Right lobe of liver (tissue), 6 donors: ENCODE measurements around the gene SIDT2. TPM values are rescaled to one million over a fixed set of nuclear protein-coding genes. Genes with fewer than 3 reads are reported as not detected.
A peak's percentile ranks its signal among the peaks of the same experiment; 100 is the strongest.

Source experiments
- ATAC-seq, 4 donors: fragments of 200-7000 bp; cut with Tn5 transposase; one replicate each; pipeline ENCODE4 v1.9.1; 2020; ENCODE audit warnings: mild to moderate bottlenecking in 4 of 4, moderate library complexity in 4 of 4
- DNase-seq, 3 donors: peaks; one replicate each; pipeline ENCODE4 v3.0.0-alpha.2; 2020
- H3K27ac ChIP-seq, 3 donors: fragments of 200-600 bp; one replicate each; pipeline ENCODE4 v1.8.0; 2022
- H3K27me3 ChIP-seq, 2 donors: fragments of 200-600 bp; one replicate each; pipeline ENCODE4 v1.8.0; 2022
- H3K36me3 ChIP-seq, 4 donors: fragments of 200-600 bp; sonication (generic) in 1 of 4; one replicate each; pipeline versions ENCODE4 v1.5.1 to v1.8.0; 2017 to 2022; ENCODE audit warnings: control low read depth in 1 of 4
- H3K4me1 ChIP-seq, 4 donors: fragments of 200-600 bp; sonication (generic) in 1 of 4; one replicate each; pipeline versions ENCODE4 v1.5.1 to v1.8.0; 2017 to 2022; ENCODE audit warnings: control low read depth in 1 of 4
- H3K4me3 ChIP-seq, 3 donors: fragments of 200-600 bp; one replicate each; pipeline ENCODE4 v1.8.0; 2022
- H3K9me3 ChIP-seq, 4 donors: fragments of 200-600 bp; sonication (generic) in 1 of 4; one replicate each; pipeline versions ENCODE4 v1.5.1 to v1.8.0; 2017 to 2022; ENCODE audit warnings: control low read depth in 1 of 4
- CTCF ChIP-seq, 4 donors: fragments of 200-600 bp in 3 of 4; fragments of 450-650 bp in 1 of 4; IDR thresholded peaks; one replicate each; pipeline versions ENCODE4 v1.5.1 to v1.8.0; 2016 to 2022; ENCODE audit warnings: antibody characterized with exemption in 4 of 4, mild to moderate bottlenecking in 2 of 4
- POLR2A ChIP-seq: fragments of 450-650 bp; IDR thresholded peaks from one replicate; pipeline ENCODE4 v1.6.1; 2017; ENCODE audit warnings: antibody characterized with exemption, mild to moderate bottlenecking
- WGBS: methylation state at CpG from one replicate; pipeline ENCODE4 v1.1.6; 2018; ENCODE audit warnings: low coverage, low lambda C conversion rate; ENCODE audit not compliant: insufficient coverage; ENCODE audit errors: missing lambda C conversion rate; 5-methylcytosine and 5-hydroxymethylcytosine counted together
- intact Hi-C, 2 donors: fragments of 100-400 bp; cut with DNase I; formaldehyde crosslinking; loops; one replicate each; pipeline versions ENCODE4 v1.11.2 to v1.14.1; 2022
- total RNA-seq, 6 experiments: library from RNA; depleted of rRNA in 2 of 6; stranded (reverse); fragments of >200 nt in 2 of 6; fragmentation: NEBNext Ultra II Directional in 3 of 6; extraction: Animal tissue kit (Norgen Biotek cat#: 25700) in 3 of 6; gene quantifications; one replicate each; pipeline versions ENCODE4 v1.1.0 to v1.2.4, GENCODE V29; 2016 to 2023
- donor health status: DM: no; HTN: yes; CAD: no.
- donor health status: DM: no; HTN: no; CAD: no.
- donor health status: DM: no; HTN: no; CAD: no.
- donor health status: DM: no; HTN: yes; CAD: no.
- donor health status: DM: no; HTN: yes; CAD: no.

Gene SIDT2
- total RNA-seq, 6 experiments from 2014 or later: 24.6 to 49.9 (median 35.5) TPM

GRCh38 chr11:117171007-117171403 lies 7.5 kb upstream of the SIDT2 start:
- WGBS: 100% methylated on average over 1 of the region's 2 CpGs
- Histone ChIP-seq H3K27me3 (no peaks in the 10 kb centered on the region), H3K36me3 (peaks cover 0 to 33% (median 12%) of the 10 kb centered on the region in 4 donors), H3K4me1 (peaks cover 0 to 3% (median 0%) of the 10 kb centered on the region in 4 donors), H3K9me3 (no peaks in the 10 kb centered on the region), H3K4me3 (no peak overlapping the region), H3K27ac (no peak overlapping the region)
- no peak for ATAC-seq
- no peak for TF ChIP-seq CTCF (IDR thresholded peaks at IDR 0.05)
- no peak for TF ChIP-seq POLR2A
- intact Hi-C loops: loop anchor here in 1 of 2 donors (10.0 kb wide), 1 partner anchor 54 kb away; no protein-coding TSS in a partner anchor
- DNase-seq: no peak

- H3K4me3 ChIP-seq: no peak overlapping the region
- H3K36me3 ChIP-seq: peaks cover 0 to 32% (median 10%) of the 10 kb centered on the region in 4 donors
- DNase-seq: peak in 1 of 3 donors; percentile 15
- WGBS: 57% methylated on average over 13 of the region's 14 CpGs
- no peak for TF ChIP-seq CTCF (IDR thresholded peaks at IDR 0.05)
- TF ChIP-seq POLR2A: no peak
- no peaks in the 10 kb centered on the region for H3K27me3 ChIP-seq
- no peaks in the 10 kb centered on the region for H3K9me3 ChIP-seq
- H3K4me1 ChIP-seq: peaks cover 0 to 3% (median 0%) of the 10 kb centered on the region in 4 donors
- peak in 2 of 4 donors; percentile 43 to 57 for ATAC-seq
- intact Hi-C loops: loop anchor here in 1 of 2 donors (10.0 kb wide), 1 partner anchor 53 kb away; no protein-coding TSS in a partner anchor
- no peak overlapping the region for H3K27ac ChIP-seq
Measured at GRCh38 chr11:117171404-117172061, 7.0 kb upstream of the SIDT2 start.

- Histone ChIP-seq H3K36me3 (peaks cover 0 to 21% (median 7%) of the 10 kb centered on the region in 4 donors), H3K4me3 (no peak overlapping the region), H3K9me3 (no peaks in the 10 kb centered on the region), H3K27ac (peak overlapping the region in 2 of 3 donors; percentile 1 to 51), H3K4me1 (peaks cover 0 to 4% (median 0%) of the 10 kb centered on the region in 4 donors), H3K27me3 (no peaks in the 10 kb centered on the region)
- DNase-seq: peak in 1 of 3 donors; percentile 20
- peak; percentile 57 to 76 (median 70) for ATAC-seq
- TF ChIP-seq CTCF (IDR thresholded peaks at IDR 0.05) (no peak), POLR2A (no peak)
- WGBS: 62% methylated on average over 10 of the region's 14 CpGs
- intact Hi-C loops: loop anchor here in 1 of 2 donors (10.0 kb wide), 1 partner anchor 52 kb away; no protein-coding TSS in a partner anchor
Measured at GRCh38 chr11:117172724-117173421, 5.7 kb upstream of the SIDT2 start.

- Histone ChIP-seq H3K27me3 (no peaks in the 10 kb centered on the region), H3K4me1 (peaks cover 0 to 16% (median 5%) of the 10 kb centered on the region in 4 donors), H3K27ac (no peak overlapping the region), H3K36me3 (peaks cover 0 to 3% (median under 1%) of the 10 kb centered on the region in 4 donors), H3K9me3 (no peaks in the 10 kb centered on the region), H3K4me3 (no peak overlapping the region)
- DNase-seq (peak in 1 of 3 donors; percentile 2), ATAC-seq (no peak)
- WGBS: 71% methylated on average over 3 of the region's 7 CpGs
- intact Hi-C loops: loop anchor here in 1 of 2 donors (10.0 kb wide), 1 partner anchor 50 kb away; no protein-coding TSS in a partner anchor
- no peak for TF ChIP-seq POLR2A
- no peak for TF ChIP-seq CTCF (IDR thresholded peaks at IDR 0.05)
Measured at GRCh38 chr11:117175104-117175503, 3.4 kb upstream of the SIDT2 start.
